Endometrial microvascular endothelial cells (primary cell): ENCODE results near the gene DNAJA3. TPM values are rescaled to one million over a fixed set of nuclear protein-coding genes. Genes with fewer than 3 reads are reported as not detected.

ENCODE experiments used
- in situ Hi-C: cut with HindIII; loops from 2 replicates; pipeline ENCODE4 v1.10.0; 2017; ENCODE audit warnings: low sequenced_read_pairs, low pct_unique_long_range_greater_than_20kb; ENCODE audit errors: inconsistent ontology term
- total RNA-seq: library from RNA; depleted of rRNA; stranded (reverse); fragments of >200 nt; gene quantifications from one replicate; pipeline ENCODE4 v1.2.3, GENCODE V29; 2015; ENCODE audit errors: inconsistent ontology term

The DNAJA3 gene
- total RNA-seq, 1 donor from 2014 or later, result 48.5 TPM

DNA sequence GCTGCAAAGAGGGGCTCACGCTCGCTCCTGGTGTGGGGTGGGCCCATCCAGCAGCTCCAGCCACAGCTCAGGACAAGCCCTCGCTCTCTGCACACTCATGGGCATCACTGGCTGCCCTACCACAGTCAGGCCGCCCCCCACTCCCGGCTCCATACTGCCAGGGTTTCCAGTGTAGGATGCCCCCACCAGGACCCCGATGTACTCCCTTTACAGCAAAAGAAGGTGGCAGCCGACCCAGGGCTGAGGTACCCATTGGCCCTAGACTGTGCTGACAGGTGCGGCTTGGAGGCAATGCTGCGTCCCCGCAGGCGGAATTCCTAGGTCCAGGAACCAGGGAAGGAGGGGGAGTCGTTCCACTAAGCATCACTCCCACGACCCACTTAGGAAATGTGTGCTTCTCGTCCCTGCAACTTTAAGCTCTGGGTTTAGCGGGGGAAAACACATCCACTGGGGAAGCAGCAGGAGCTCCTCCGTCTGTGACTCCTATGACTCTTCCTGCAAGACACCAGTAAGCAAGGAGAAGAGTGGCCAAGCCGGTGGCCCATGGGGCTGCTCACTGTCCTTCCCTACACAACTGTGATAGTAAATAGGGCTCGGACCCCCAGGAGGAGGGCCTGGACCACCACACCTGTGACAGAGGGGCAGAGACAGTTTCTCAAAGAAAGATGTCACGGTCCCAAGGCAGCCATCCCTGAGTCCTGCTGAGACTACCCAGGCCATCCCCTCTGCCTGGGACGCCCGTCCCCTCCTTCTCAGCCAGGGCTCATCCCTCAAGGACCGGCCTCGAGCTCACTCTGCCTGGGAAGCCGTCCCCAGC lies 22.3 kb upstream of the DNAJA3 start:
- in situ Hi-C loops, result no loop called here

DNA sequence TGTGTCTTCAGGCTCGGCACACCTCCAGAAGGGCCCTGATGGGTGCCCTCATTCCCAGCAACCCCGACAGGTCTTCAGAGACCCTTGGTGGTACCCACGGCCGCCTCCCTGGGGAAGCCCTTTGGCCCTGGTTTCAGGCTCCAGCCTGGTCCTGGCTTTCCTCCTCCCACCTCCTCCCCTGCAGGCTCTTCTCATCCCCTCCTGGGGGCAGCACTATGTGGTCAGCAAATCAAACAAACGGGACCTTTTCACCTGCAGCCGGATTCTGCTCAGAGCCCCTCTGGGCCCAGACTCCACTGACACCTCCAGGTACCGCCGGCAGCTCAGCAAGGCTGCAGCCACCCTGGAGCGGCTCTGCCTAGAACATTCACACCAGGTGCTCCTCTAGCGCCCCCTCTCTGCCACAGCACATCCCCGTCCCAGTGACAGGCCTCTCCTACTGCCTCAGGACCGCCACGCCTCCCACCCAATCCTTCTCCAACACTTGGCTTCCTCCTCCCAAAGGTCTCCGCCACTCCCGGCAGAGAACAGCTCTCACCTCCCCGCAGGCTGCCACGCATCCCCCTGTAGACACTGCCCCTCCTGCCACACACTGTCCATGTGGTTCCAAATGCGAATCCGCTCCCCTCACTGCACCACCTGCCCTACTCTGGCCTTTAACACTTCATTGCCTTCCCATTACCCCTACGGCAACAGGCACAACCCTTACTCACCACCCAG lies 21.3 kb upstream of the DNAJA3 start:
- in situ Hi-C loops, result no loop called here

DNA sequence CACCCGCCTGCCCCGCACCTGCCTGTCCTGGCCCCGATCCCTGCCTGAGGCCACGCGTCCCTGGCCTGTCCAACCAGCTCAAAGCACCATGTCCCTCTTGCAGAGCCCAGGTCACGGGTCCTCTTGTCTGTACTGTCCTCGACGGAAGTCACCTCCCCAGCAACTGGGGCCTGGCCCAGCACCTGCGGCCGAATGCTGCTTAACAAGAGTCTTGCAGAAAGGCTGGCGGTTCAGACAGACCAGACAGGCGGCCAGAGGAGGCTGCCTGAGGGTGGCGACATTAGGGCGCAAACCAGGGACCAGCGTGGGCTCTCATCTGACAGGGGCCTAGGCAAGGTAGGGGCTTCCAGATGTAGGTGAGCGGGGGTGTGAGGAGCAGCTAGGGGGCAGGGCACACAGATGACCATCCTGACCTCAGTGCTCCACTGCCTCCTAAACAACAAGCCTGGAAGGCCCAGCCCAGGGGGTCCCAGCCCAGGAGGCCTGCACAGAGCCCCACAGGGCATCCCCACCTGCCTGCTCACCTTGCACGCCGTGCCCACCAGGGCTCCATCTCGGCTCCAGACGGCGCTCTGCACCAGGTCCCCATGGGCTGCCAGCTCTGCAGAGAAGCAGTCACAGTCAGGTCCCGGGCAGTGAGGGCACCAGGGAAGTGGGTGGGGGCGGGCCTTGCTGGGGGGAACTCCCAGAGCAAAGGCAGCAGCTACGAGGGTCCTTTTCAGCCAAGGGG lies 20.5 kb upstream of the DNAJA3 start:
- in situ Hi-C loops, result no loop called here

DNA sequence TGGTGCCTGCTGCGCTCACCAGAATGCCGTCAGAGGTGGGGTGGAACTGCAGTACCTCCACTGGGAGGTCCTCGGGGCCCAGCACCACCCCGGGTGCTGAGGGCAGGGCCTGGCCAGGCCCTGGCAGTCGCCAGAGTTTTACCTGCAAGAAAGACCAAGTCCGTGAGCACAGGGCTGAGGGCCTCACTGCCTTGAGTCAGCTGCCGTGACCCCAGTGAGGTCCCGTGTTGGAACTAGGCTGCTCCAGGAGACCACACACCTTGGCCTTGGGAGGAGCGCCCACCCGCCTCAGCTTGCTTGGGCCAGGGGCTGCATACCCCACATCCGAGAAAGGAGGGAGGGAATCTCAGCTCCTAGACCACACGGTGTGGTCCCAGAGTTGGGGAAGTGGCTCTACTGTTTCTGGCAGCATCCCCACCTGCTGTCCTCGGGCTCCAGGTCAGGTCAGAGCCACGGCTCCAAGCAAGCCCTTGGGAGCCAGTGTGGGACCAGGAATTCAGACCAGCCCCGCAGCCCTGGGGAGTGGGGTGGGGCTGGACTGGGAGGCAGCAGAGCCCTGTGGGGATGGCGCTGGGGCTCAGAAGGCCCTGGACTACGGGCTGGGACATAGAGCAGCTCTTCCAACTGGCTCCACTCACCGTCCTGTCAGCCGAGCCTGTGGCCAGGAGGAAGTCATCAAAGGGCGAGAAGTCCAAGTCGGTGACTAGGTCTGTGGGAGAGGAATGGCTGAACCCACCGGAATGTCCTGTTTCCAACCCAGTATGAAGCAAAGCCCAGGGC lies 17.9 kb upstream of the DNAJA3 start:
- in situ Hi-C loops, result no loop called here

DNA sequence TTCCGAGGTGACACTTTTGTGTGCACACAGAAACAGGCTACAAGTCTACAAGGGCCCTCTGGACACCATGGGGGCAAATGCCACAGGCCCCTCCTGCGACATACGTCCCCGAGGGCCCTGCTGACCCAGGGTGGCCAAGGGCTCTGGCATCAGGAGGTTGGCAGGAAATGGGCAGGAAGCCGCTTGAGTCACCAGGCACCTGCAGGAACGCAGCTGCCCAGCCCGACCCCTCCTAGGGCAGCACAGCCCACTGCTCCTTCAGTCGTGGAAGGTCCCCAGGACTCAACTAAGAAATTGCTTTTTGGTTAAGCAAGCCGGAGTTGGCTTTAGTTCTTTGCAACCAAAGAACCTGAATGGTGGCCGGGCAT lies 17.4 kb upstream of the DNAJA3 start:
- in situ Hi-C loops, result no loop called here

DNA sequence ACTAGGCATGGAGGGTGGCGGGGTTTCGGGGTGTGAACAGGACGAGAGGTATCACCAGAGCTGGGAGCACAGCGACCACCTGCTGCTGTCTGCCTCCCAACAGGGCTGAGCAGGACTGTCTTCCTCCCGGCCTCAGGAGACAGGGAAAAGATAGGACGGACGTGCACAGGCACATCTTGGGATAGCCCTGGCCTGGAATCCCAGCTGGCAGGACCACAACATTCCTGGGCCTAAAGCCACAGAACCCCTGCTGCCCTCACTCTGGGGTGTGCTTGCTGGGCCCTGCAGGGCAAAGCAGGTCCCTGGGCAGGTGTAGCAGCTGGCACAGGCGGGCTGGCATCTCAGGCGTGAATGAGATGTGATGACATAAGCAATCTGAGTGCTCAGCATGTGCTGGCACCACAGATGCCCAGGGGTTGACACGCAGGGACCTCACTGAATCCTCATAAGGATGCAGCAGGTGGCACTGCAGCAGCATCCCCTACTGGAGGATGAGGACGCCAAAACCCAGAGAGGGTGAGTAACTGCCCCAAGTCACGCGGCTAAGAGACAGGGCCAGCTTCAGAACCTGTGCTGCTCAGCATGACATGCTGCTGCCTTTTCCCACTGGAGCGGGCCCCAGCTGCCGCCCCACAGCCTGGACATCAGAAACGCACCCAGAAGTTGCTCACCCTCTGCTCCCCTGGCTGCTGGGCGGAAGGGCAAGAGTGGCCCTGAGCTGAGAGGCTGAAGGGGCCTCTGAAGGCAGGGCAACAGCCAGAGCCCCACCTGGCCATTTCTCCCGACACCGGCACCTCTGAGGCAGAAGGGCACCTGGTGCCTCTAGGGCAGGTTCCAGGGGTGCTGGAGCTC lies 16.4 kb upstream of the DNAJA3 start:
- in situ Hi-C loops, result no loop called here

DNA sequence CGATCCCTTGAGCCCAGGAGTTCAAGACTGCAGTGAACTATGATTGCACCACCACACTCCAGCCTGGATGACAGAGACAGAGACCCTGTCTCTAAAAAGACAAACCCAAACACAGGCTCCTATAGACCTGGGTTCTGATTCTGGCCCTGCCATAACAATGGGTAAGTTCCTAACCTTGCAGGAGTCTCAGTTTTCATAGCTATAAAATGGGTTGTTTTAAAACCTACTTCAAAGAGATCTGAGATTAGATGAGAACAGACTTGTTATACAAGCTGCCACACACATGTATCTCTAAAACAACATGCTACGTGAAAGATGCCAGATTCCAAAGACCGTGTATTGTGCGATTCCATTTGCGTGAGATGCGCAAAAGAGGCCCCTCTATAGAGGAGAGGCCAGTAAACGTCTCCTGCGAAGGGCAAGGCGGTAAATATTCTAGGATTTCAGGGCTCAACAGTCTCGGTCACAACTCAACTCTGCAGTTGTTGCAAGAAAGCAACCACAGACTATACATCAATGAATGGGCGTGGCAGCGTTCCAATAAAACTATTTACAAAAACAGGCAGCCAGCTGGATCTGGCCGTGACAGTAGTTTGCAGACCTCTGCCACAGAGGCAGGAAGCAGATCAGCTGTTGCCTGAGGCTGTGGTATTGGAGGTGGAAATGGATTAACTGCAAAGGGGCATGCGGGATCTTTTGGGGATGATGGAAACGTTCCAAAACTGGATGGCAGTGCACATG lies 15.2 kb upstream of the DNAJA3 start:
- in situ Hi-C loops, result no loop called here

DNA sequence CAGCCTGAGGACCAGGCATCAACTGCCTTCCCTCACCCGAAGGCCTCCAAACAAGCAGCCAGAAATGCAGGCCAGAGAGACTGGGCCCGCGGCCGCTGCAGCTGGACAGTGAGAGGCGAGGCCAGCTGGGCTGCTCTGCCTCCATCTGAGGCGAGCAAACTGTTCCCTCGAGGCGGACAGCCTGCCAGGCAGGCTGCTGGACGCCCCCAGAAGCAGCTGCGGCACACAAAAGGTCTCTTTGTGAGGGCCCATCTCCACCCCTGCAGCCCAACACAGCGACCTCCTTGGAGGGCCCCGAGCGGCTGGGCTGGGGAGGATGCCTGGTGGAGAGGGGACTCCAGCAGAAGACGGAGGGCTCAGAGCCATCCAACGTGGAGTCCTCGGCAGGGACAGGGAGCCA lies 14.0 kb upstream of the DNAJA3 start:
- in situ Hi-C loops, result no loop called here

DNA sequence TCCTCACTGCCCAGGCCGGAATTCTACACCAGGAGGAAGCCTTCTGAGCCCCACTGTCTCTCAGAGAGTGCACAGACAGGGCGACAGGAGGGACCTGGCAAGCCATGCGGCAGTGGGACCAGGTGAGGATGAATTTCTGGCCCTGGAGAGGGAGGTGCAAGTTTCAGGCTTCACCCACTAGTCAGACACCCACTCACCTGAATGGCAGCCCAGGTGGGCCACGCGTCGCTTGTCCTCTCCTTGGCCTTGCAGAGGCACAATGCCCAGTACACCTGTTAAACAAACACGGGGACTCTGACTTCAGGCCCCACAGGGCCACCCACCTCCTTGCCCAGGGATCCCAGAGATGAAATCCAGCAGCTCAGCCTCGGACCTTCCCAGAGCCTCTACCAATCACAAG lies 13.5 kb upstream of the DNAJA3 start:
- in situ Hi-C loops, result no loop called here

DNA sequence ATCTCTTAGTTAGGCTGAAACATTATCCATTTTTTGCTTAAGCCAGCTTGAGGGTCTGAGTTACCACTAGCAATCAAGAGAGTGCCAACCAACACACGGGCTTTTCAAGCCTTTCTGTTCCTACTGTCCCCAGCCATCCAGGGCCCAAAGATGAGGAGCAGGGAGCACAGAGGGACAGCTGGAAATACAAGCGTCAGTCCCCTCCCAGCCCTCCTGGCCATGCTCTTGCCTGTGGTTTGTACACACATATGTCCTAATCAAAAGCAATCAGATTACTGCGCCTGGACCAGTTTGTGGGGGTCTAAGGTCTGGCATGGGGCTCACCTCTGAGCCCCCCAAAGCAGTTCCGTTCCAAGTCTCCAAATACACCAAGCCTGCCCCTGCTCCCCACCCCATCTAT lies 12.8 kb upstream of the DNAJA3 start:
- in situ Hi-C loops, result no loop called here

DNA sequence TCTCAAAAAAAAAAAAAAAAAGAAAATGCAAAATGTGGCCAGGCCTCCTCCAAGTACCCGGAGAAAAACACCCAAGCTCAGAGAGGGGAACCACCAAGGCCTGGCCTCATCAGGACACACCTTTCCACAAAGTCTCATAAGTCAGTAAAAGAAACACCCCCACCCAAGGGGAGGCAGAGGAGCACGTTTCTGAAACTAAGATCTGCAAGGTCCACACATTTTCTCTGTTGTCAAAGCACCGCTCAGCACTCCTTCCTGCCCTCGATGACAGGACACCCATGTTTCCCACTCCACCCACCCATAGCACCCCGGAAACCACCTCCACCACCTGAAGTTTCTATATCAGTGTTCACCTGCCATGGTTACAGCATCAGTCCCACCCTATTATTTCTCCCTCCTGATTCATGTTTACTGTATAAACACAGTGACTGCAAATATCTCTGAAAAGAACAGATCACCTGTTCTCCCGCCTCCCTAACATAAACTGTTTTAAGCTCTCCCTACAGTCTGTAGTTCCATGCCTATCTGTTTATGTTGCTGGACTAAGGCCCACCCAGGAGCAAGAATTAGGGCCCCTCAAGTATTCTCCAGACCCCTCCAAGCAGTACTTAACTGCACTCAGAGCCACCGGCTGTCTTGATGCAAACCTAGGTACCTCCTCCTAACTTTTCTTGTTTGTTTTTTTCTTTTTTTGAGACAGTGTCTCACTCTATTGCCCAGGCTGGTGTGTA lies 11.3 kb upstream of the DNAJA3 start:
- in situ Hi-C loops, result no loop called here

DNA sequence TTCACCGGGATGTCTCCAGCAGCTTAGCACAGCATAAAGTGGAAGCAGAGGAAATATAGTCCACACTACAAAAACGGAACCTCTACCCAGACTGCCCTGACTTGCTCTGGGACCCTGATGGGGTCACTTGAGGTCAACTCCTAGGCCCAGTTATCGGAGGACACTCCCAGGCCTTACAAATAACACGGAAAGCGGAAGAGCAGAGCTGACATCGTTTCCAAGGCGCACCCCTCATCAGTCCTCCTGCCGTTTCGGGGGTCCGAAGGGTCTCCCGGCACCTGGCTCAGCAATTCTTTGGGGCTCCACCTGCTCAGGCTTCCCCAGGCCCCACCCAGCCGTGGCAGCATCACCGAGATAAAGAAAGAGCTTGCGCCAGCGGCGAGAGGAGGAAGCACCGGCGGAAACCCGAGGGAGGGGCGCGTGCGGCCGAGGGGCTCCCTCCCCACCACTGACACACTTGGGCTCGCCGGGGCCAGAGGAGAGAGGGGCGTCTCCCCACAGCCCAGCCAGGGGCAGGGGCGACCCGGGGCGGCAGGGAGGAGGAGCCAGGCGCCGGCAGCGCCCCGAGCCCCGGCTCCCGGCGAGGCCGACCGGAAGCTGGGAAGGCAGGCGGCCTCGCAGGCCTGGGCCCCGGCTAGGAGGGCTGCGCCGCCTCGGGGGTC lies 10.0 kb upstream of the DNAJA3 start:
- in situ Hi-C loops, result no loop called here

DNA sequence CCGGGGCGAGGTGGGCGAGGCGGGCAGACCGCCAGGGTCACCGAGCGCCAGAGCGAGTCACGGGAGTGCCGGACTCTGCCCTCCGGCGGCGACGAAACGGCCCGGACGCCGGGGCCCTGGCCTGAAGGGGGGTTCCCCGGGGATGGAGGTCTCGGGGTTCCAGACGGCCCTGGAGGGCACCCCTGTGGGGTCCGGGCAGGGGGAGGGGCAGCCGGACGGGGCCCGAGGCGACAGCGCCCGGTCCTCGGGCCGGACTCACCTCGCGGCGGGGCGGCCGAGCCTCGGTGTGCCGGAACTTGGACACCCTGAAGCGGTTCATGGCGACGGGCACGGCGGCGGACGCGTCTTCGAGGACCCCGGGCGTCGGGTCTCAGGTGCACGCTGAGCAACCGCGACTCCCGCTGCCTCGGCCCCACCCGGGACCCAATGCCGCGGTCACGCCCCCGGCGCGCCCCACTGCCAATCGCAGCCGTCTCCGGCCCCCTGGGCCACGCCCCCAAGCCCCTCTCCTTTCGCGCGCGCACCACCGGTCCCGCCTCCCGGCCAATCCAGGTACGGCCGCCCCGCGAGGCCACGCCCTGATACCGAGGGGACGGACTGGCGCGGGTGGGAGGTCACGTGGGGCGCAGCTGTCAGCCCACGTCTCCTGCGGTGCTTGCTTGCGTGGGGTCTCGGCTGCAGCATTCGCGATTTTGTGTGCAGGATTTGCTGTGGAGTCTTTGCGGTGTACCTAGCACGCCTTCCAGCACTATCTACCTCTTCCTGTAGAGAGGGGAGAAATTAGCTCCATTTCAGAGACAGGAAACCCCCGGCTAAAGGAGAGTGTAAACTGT lies 9.3 kb upstream of the DNAJA3 start, which contains the start of gene CORO7:
TSS of gene CORO7 (minus strand) at position 397 of the 833 bp plus-strand sequence. CDS start at position 319, 78 bp downstream.
- in situ Hi-C loops, result no loop called here

DNA sequence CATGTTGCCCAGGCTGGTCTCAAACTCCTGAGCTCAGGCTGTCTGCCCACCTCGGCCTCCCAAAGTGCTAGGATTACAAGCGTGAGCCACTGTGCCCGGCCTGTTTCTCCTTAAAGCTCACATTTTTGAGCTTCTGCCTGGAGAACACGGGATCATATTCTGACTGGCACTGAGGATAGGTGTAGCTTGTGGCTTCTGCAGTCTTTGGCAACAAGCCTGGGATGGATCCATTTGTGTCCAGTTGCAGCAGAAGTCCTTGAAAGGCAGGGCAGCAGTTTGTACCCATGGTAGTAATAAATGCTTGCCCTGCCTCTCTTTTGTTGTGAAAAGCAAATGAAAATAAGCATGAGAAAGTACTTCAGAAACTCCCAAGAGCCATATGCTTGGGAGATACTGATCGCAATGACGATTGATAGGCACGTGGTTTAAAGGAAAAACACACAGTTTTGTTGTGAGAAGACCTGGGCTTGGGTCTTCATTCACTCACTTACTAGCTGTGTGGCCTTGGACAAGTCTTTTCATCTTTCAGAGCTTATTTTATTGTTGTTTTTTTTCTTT lies 6.2 kb upstream of the DNAJA3 start:
- in situ Hi-C loops, result no loop called here

DNA sequence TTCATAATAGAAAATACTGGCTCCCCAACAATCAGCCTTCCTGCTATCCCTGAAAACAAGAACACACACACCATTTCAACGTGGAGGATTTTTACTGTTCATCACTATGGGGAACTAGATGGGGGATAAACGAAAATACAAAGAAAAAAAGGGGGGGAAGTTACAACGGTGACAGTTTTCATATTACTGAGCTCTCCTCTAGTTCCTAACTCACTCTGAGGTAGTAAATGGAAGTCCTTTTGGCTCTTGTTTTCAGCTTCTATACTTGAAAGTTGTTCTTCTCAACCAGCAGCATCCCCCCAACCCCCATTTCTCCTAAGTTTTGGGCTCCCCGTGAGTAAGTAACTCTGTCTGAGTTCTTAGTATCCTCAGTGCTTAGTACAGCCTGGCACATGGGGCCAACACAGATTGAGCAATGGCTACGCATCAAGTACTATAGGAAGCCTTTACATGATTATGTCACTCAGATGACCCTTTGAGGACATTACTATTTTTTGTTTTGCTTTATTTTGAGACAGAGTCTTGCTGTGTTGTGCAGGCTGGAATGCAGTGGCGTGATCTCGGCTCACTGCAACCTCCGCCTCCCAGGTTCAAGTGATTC lies 5.1 kb upstream of the DNAJA3 start:
- in situ Hi-C loops, result no loop called here
